Umbilical cord (tissue), 2 donors: ENCODE measurements around the gene GNB1L. TPM values are rescaled to one million over a fixed set of nuclear protein-coding genes. Genes with fewer than 3 reads are reported as not detected.
A peak's percentile ranks its signal among the peaks of the same experiment; 100 is the strongest.
"Not testable (repeated sequence)": the region's sequence is repeated elsewhere in the genome, so short reads cannot be mapped to it uniquely, and the experiment has no call there.

Source experiments
- DNase-seq: peaks from one replicate; pipeline ENCODE4 v3.0.0-alpha.2; 2015; ENCODE audit warnings: low spot score
- total RNA-seq: library from RNA; depleted of rRNA; stranded (reverse); fragments of >200 nt; gene quantifications from one replicate; pipeline ENCODE4 v1.2.3, GENCODE V29; 2014; ENCODE audit warnings: low replicate concordance; ENCODE audit not compliant: insufficient read depth

GNB1L gene
- total RNA-seq, 1 donor from 2014 or later = 19.7 TPM

- DNase-seq = no peak
Measured at GRCh38 chr22:19889951-19890350, 35.3 kb upstream of the GNB1L start.

GRCh38 chr22:19888131-19888746, 33.6 kb upstream of the GNB1L start:
- no peak for DNase-seq

- no peak for DNase-seq
Measured at GRCh38 chr22:19887256-19887985, 32.7 kb upstream of the GNB1L start.

DNA sequence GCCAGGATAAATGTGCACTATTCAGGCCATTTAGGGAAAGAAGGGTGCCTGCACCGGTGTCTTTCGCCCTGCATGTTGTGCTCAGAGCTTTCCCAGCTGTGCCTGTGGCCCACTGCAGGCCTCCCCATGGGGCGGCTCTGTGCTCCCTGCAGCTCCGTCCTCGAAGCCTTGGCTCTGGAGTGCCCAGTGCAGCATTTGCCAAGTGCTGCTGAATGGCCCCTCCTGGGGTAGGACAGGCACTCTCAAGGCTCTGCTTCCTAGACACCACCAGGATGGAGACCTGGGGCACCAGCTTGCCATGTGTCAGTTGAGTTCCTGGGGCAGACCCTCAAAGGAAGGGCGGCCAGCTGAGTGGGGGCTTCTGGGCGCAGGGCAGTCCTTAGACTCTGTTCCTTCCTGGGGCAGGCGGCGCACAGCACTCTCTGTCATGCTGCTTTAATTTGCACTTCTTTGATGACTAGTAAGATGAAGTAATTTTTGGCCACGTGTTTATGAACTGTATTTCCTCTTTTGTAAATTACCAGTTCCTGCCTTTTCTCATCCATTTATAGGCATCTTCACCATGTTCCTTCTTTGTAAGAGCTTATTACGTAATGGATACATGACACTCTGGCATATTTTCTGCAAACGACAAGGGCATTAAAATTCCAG, 32.1 kb upstream of the GNB1L start:
- DNase-seq = no peak

DNA sequence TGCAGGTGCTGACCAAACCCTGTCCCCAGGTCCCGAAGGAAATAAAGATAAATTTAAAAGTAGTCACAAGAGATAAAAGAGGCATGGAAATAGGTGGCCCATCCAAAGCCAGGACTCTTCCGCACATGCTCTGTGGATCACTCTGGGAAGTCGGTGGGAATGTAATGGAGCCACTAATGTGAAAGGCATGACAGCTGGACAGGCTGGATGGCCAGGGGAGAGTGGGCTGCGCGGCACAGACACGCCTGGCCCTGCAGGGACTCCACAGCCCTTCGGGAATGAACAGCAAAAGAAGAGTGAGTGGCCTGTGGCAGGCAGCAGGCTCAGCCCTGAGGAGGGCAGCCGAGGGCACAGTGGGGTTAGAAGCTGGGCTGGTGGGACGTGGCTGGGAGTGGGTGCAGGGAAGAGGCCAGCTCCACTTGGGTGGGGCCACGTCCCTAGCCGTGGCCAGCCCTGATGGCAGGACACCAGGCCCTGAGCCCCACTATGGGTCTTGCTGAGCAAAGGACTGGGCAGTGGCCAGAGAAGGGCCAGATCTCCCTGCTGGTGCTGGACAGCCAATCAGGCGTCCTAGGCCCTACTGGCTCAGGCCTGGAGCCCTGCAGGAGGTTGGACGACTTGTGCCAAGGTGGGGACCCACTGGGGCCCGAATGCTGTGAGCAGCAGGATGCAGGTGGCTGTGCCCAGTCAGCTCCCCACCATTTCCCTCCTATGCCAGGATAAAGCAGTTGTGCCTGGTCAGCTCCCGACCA, 31.3 kb upstream of the GNB1L start:
- no peak for DNase-seq

DNA sequence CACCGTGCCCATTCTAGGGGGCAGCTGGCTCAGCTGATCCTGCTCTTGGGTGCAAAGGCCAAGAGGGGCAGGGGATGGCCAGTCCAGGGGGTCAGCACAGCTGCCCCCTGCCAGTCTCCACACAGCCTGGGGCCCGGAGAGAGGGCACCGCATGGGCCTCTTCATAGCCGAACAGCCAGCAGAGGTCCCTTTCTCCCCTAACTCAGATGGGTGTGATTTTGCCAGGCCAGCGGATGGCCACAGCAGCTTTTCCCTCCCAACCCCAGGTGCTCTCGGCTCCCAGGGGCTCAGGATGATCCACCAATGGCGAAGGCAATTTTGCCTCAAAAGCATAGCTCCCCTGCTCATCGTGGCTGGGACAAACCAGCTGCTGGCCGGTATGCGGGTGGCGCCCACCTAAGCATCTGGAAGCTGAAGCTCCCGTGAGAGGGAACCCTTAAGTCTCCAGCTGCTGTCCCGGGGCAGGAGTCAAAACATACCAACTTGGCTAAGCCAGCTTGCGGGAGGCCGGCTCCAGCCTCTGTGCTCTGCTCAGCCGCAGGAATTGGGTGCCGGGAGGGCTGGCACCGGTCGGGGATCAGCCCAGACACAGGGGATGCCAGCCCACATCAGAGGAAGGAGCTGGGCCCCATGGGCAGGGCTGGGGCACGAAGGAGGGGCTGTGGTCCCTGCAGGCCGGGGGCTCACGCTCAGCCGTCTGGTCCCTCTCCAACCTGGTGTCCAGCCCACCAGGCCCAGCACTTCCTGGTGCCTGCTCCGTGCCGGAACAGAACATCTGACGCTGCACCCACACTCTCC, 30.5 kb upstream of the GNB1L start:
- DNase-seq = no peak

- DNase-seq = no peak
Measured at GRCh38 chr22:19884161-19884953, 29.7 kb upstream of the GNB1L start.

- DNase-seq = not testable (repeated sequence)
Measured at GRCh38 chr22:19883446-19883845, 28.8 kb upstream of the GNB1L start.

- no peak for DNase-seq
Measured at GRCh38 chr22:19882446-19883381, 28.0 kb upstream of the GNB1L start.

DNA sequence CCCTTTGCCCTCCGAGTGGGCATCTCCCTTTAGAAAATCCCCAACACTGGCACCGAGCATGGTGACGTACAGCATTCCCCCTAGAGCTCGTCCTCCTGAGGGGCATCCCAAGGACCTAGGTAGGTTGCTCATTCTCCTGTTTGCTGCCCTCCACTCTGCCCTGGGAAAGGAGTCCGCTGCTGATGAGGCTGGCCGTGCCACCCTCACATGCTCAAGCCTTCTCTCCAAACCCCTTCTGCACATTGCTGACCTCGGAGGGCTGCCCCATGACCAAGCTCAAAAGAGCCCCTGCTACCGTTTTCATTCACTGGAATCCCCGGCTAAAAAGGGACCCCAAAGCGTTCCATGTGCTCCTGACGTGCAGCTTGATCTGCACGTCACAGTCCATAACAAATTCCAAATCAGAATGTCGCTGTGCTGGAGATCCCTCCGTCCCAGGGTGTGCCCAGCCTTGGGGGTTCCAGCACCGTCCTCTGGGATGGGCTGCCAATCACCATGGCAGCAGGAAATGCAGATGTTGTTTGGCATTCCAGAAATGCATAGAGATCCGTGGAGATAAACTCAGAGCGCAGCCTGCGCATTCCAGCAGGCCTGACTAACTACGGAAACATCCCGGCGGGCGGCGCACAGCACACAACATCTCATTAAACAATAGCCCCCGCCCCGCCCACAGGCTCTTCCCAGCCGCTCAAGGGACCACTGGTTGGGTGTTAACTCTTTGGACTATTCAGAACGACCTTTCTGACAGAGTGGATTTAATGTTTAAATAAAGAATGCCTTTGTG, 26.3 kb upstream of the GNB1L start:
- DNase-seq = peak; percentile 93

DNA sequence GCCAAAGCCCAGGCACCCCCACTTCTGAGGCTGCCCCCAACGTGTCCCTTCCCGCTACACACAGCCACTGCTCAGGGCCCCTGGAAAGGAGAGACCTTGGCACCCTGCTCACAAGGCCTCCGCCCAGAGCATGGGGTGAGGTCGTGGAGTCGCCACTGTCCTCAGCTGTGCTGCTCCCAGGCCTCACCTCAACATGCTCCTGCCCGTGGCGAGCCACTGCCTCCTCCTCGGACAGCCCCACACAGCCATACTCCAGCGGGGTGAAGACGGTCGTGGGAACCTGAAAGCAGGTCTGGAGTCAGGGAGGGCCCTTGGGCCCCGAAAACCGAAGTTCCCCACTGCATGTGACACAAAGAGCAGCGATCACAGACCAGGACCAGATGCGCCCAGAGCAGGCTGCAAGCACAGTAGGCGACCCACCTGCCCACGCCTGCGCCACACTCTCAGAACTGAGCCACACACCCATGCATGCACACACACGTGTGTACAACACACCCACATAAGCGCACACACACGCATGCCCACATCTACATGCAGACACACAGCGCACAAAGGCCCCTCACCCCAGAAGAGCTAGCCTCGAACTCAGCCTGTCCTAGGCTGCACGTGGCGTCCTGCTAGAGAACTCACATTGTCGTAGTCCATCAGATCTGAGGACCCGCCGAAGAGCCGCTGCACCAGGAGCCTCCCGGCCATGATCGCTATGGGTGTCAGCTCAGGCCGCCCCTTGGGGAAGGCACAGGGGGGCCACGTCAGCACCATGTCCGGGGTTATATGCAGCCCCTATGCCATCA, 25.5 kb upstream of the GNB1L start:
- DNase-seq = no peak

GRCh38 chr22:19879643-19879991, 24.9 kb upstream of the GNB1L start:
- DNase-seq = no peak

DNA sequence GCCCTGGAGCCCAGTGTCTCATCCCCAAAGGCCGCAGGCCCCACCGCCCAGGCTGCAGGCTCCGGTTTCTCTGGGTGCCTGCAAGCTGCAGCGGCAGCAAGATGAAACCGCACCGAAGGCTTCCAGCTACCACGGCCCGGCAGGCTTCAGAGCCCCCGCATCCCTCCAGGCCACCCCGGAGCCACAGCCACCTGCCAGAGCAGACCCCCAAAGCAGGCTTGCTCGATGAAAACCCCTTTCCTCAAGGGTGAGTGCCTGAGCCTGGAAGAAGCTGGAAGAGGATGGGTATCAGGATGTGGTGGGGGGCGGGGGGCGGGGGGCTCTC, 24.5 kb upstream of the GNB1L start:
- DNase-seq = no peak

GRCh38 chr22:19878461-19879245, 24.0 kb upstream of the GNB1L start:
- DNase-seq = no peak

DNA sequence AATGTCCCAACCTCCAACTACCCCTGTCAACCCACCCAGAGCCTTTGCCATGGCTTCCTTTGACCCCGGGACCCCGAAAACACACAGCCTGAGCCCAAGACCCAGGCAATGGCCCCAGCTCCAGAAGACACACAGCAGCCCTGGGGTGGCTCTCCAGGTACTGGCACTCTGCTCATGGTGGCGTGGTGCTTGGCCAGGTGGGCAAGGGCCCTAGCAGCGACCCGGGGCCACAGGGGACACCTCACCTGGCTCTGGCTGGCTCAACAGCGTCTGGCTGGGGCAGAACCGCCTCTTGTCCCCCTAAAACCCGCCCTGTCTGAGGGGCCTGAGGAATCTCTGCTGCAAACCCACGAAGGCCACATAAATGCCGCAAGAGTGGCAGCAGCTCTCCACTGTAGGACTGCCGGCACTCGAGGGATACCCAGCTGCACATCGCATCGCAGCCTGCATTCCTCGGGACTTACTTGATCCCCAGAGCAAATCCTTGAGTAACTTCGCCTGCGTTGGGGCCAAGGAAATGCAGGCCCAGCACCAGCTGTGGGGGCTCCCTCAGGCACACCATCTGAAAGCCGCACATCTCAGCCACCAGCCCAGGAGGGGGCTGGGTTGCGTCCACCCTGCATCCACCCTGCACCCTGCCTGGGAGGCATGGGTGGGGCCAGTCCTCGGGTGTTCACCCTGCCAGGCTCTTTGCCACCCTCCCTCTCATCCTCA, 23.1 kb upstream of the GNB1L start:
- DNase-seq = peak; percentile 88

DNA sequence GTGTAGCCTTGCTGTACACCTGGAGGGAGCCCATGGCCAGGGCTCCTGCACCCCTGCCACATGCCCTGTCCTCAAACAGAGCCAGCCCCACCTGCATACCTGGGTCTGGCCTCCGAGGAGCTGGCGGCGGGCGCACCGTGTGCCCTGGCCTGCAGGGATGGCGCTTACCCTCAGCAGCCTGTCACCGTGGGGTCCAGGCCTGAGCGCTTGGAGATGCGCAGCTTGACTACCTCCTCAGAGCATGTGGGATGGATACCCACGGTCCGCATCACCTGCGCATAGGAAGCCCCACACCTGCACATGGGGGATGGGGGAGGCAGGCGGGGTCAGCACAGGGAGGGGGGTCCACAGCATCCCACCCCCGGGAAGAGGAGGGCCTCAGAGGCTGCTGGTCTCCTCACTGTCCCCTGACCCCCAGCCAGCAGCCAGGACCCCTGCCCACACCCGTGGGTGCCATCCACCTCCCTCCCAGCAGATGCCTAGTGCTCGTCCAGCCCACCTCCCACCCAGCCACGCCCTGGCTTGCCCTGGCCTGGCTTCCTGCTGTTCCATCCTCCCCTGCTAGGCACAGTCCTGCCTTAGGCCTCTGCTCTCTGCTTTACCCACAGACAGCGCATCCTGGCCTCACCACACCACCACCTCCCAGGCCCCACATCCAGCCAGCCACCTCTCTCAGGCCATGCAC, 22.4 kb upstream of the GNB1L start:
- no peak for DNase-seq
